ENCODE measurements around the gene ST7.

The ST7 gene

DNA sequence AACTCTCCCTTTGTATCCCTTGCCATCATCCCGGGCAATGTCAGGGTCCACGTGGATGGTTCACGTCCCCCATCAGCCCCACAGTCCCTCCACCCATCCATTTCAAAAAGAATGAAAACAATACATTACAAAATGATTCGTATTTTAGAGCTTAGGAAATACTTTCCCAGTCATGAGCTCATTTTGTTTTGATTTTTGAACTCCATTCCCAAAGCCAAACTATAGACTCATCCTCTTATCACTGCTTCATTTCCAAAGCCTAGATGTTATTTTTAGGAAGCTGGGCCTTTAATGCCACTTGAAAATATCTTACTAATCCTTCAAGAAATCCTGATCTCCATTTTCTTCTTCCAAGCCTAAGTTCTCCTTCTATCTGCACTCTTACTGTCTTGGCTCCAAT, 297.5 kb downstream of the ST7 start:
- TF ChIP-seq, protein P1, sequence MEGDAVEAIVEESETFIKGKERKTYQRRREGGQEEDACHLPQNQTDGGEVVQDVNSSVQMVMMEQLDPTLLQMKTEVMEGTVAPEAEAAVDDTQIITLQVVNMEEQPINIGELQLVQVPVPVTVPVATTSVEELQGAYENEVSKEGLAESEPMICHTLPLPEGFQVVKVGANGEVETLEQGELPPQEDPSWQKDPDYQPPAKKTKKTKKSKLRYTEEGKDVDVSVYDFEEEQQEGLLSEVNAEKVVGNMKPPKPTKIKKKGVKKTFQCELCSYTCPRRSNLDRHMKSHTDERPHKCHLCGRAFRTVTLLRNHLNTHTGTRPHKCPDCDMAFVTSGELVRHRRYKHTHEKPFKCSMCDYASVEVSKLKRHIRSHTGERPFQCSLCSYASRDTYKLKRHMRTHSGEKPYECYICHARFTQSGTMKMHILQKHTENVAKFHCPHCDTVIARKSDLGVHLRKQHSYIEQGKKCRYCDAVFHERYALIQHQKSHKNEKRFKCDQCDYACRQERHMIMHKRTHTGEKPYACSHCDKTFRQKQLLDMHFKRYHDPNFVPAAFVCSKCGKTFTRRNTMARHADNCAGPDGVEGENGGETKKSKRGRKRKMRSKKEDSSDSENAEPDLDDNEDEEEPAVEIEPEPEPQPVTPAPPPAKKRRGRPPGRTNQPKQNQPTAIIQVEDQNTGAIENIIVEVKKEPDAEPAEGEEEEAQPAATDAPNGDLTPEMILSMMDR (IDR thresholded peaks at IDR 0.05; ENCODE audit: insufficient read depth, low read length, missing control alignments): no peak
- no peak overlapping the region for H3K4me3 ChIP-seq (ENCODE audit: low read depth, low read length)
- ChIA-PET POLR2A (interaction anchor here (0.6 to 1.6 kb wide), 3 partner anchors 22 to 1081 kb away, joined by 3 to 5 read pairs (median 4); no protein-coding TSS in a partner anchor), CTCF (interaction anchor here (1.0 to 2.1 kb wide), 6 partner anchors 10 to 135 kb away, joined by 3 to 9 read pairs (median 5); no protein-coding TSS in a partner anchor)
- peak; percentile 62 for DNase-seq (ENCODE audit: low read depth, low spot score)

DNA sequence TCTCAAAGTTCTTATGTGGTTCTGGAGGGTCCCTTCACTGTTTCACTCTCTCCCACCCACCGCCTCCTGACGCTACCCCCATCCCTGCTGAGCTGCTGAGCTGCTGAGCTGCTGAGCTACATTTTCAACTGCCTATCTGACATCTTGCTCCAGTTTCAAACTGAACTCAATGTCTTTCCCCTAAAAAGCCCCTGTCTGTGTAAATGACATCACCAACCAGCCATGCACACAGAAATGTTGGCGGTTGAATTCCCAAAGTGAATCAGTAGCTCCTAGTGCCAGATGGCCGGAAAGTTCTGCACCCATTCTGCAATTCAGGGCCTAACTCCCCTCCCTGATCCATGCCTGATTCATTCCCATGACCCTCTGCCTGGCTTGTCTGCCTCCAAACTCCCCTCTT, 298.4 kb downstream of the ST7 start:
- CTCF ChIA-PET: interaction anchor here (1.4 to 2.1 kb wide), 2 partner anchors 38 to 124 kb away, joined by 5 to 9 read pairs; no protein-coding TSS in a partner anchor
- POLR2A ChIA-PET: interaction anchor here (0.9 to 1.6 kb wide), 4 partner anchors 8 to 73 kb away, joined by 3 to 4 read pairs (median 4); no protein-coding TSS in a partner anchor
- no peak overlapping the region for H3K4me3 ChIP-seq (ENCODE audit: low read depth, low read length)
- TF ChIP-seq, protein P1 (IDR thresholded peaks at IDR 0.05; ENCODE audit: insufficient read depth, low read length, missing control alignments): no peak
- peak; percentile 80 for DNase-seq (ENCODE audit: low read depth, low spot score)

DNA sequence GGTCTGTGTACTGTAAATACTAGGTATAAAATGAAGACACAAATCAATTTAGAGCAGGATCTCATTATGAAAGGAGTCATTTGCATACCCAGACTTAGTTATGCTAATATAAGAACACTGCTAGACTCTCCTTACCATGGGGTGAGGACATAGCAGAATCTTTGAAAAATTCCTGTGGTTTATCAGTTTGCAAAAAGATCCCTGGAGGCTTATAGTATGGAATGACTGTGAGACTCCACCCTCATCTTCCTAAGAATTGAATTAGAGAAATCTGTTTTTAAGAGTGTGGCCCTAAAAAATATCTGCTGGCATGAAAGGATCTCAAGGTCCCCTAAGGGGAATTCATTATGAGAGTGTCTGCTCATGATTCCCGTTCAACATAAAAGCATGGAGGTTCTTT, 306.3 kb downstream of the ST7 start:
- ChIA-PET POLR2A (interaction anchor here (1.0 to 1.1 kb wide), 2 partner anchors 8 to 24 kb away, joined by 3 read pairs; no protein-coding TSS in a partner anchor), CTCF (interaction anchor here (1.6 kb wide), 1 partner anchor 10 kb away, joined by 6 read pairs; no protein-coding TSS in a partner anchor)
- TF ChIP-seq, protein P1 (IDR thresholded peaks at IDR 0.05; ENCODE audit: insufficient read depth, low read length, missing control alignments): no peak
- peak; percentile 63 for DNase-seq (ENCODE audit: low read depth, low spot score)
- no peak overlapping the region for H3K4me3 ChIP-seq (ENCODE audit: low read depth, low read length)

DNA sequence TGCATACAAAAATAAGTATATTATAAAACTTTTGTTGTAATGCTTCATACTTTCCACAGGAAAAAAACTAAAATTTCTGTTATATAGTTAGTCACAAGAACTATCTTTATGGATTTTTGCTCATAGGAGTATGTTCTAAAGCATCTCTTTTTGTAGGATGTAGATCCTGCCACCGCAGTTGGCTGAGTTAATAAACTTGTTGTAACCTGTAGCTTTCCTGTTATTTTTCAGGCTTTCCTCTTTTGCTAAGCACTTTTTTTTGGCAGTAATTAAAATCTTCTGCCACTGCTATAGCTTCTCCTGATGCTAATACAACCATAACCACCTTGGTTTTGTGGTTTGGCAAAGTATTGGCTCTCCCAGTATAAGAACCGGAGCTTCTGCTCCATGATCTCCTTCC, 309.2 kb downstream of the ST7 start:
- CTCF ChIA-PET: no interaction called here
- H3K4me3 ChIP-seq (ENCODE audit: low read depth, low read length): no peak overlapping the region
- POLR2A ChIA-PET: no interaction called here
- no peak for DNase-seq (ENCODE audit: low read depth, low spot score)
- TF ChIP-seq, protein P1 (IDR thresholded peaks at IDR 0.05; ENCODE audit: insufficient read depth, low read length, missing control alignments): no peak

DNA sequence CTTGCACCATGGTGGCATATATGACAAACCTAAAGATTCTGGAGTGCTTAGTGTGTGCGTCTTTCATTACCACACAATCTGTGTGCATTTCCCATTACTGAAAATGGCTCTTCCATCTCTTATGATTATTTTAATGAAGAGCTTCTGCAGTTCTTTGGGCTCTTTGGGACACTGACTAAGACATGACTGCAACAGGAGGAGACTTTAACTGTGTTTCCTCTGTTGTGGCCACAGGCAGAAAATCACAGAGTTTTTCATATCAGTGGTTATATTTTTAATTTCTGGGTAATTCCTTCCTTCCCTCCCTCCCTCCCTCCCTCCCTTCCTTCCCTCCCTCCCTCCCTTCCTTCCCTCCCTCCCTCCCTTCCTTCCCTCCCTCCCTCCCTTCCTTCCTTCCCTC, 311.4 kb downstream of the ST7 start:
- POLR2A ChIA-PET: no interaction called here
- CTCF ChIA-PET: interaction anchor here (1.3 to 2.2 kb wide), 2 partner anchors 9 to 14 kb away, joined by 3 to 5 read pairs; no protein-coding TSS in a partner anchor
- no peak overlapping the region for H3K4me3 ChIP-seq (ENCODE audit: low read depth, low read length)
- no peak for DNase-seq (ENCODE audit: low read depth, low spot score)
- TF ChIP-seq, protein P1 (IDR thresholded peaks at IDR 0.05; ENCODE audit: insufficient read depth, low read length, missing control alignments): no peak

DNA sequence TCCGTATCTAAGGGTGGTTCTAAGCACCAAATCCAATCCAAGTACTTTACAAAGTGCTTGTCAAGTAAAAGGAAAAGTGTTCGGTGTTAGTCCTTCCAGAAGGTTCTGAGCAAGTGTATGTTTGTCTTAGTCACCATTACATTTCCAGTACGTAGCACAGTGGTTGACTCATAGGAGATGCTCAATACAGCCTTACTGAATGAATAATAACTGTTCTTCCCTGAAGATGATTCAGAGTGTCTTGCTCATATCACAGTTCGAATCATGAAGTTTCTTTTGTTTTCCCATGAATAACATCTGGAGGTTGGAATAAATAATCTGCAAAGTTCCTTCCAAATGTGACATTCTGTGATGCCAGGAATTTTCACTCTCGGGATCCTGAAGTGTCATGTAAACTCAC, 316.1 kb downstream of the ST7 start:
- no peak overlapping the region for H3K4me3 ChIP-seq (ENCODE audit: low read depth, low read length)
- POLR2A ChIA-PET: no interaction called here
- CTCF ChIA-PET: no interaction called here
- DNase-seq (ENCODE audit: low read depth, low spot score): peak; percentile 92
- TF ChIP-seq, protein P1 (IDR thresholded peaks at IDR 0.05; ENCODE audit: insufficient read depth, low read length, missing control alignments): no peak
